ENCODE data around the gene SLC44A3.
"Not testable (repeated sequence)": the region's sequence is repeated elsewhere in the genome, so short reads cannot be mapped to it uniquely, and the experiment has no call there.

The SLC44A3 gene

GRCh38 chr1:94937820-94938219 is 117.7 kb downstream of the SLC44A3 start:
- no peak for DNase-seq
- in situ Hi-C loops (cut with HindIII; ENCODE audit: low pct_ligation_motif_present, low pct_unique_long_range_greater_than_20kb, low sequenced_read_pairs), result no loop called here

DNA sequence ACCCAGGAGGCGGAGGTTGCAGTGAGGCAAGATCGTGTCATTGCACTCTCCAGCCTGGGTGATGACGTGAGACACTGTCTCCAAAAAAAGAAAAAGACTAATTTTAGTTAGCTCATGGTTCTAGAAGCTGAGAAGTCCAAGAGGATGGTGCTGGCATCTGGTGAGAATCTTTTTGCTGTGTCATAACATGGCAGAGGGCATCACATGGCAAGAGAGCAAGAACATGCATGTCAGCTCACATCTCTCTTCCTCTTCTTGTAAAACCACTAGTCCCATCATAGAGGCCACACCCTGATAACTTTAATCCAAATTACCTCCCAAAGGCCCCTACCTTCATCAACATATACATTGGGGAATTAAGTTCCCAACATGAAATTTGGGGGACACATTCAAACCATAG is 120.6 kb downstream of the SLC44A3 start:
- in situ Hi-C loops (cut with HindIII; ENCODE audit: low pct_ligation_motif_present, low pct_unique_long_range_greater_than_20kb, low sequenced_read_pairs), result no loop called here
- no peak for DNase-seq

DNA sequence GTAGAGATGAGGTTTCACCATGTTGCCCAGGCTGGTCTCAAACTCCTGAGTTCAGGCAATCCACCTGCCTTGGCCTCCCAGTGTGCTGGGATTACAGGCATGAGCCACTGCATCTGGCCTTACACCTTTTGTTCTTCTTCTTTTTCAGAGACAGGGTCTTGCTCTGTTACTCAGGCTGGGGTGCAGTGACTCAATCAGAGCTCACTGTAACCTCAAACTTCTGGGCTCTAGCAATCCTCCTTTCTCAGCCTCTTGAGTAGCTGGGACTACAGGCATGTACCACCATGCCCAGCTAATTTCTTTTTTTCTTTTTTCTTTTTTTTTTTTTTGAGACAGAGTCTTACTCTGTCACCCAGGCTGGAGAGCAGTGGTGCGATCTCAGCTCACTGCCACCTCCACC is 121.3 kb downstream of the SLC44A3 start:
- DNase-seq; in situ Hi-C loops (cut with HindIII; ENCODE audit: low pct_ligation_motif_present, low pct_unique_long_range_greater_than_20kb, low sequenced_read_pairs): not testable (repeated sequence)

DNA sequence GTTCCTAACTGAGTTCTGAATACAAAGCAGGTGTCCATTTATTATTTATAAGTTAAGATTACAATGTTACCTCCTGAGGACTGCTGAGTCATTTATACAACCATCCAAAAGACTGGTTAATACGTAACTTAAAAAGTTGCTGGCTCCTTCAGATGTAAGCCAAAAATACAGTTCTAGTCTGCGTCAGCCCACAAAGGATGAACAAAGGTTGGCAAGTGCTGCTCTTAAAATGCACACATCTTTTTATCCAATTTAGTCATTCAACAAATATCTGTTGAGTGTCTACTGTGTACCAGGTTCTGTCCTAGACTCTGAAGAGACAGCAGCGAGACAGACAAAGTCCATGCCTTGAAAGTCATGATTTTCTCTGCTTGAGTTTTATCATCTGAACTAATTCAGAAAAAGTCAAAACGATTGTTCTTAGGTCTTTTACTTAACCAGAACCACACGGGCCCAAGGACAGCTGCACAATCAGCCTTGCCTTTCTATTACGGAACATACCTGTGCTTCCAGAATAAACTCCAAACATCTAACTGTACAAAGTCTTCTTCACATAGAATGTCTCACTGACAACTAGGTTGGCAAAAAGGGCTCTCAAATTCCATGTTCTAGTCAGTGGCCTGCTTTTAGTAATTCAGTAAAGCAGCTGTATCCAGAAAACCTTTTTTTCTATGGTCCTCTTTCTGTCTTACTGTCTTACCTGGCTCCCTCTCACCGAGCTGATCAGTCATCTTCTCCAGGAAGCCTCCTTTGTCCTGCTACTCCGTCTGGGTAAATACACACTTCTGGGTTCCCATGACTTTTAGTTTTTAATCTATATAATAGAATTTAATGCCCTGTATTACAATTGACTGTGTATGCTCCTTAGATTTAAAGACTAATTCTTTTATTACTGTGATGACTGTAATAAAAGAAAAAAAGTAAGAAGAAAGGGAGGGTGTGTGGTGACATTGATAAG is 122.3 kb downstream of the SLC44A3 start:
- in situ Hi-C loops (cut with HindIII; ENCODE audit: low pct_ligation_motif_present, low pct_unique_long_range_greater_than_20kb, low sequenced_read_pairs), result no loop called here
- peak; percentile 88 for DNase-seq
